ENCODE data around the gene NEGR1. TPM values are rescaled to one million over a fixed set of nuclear protein-coding genes. Genes with fewer than 3 reads are reported as not detected.

Gene NEGR1
- total and polyA plus RNA-seq, 2 experiments from 2014 or later, result 0.57 to 0.94 TPM

- TF ChIP-seq, protein P1, sequence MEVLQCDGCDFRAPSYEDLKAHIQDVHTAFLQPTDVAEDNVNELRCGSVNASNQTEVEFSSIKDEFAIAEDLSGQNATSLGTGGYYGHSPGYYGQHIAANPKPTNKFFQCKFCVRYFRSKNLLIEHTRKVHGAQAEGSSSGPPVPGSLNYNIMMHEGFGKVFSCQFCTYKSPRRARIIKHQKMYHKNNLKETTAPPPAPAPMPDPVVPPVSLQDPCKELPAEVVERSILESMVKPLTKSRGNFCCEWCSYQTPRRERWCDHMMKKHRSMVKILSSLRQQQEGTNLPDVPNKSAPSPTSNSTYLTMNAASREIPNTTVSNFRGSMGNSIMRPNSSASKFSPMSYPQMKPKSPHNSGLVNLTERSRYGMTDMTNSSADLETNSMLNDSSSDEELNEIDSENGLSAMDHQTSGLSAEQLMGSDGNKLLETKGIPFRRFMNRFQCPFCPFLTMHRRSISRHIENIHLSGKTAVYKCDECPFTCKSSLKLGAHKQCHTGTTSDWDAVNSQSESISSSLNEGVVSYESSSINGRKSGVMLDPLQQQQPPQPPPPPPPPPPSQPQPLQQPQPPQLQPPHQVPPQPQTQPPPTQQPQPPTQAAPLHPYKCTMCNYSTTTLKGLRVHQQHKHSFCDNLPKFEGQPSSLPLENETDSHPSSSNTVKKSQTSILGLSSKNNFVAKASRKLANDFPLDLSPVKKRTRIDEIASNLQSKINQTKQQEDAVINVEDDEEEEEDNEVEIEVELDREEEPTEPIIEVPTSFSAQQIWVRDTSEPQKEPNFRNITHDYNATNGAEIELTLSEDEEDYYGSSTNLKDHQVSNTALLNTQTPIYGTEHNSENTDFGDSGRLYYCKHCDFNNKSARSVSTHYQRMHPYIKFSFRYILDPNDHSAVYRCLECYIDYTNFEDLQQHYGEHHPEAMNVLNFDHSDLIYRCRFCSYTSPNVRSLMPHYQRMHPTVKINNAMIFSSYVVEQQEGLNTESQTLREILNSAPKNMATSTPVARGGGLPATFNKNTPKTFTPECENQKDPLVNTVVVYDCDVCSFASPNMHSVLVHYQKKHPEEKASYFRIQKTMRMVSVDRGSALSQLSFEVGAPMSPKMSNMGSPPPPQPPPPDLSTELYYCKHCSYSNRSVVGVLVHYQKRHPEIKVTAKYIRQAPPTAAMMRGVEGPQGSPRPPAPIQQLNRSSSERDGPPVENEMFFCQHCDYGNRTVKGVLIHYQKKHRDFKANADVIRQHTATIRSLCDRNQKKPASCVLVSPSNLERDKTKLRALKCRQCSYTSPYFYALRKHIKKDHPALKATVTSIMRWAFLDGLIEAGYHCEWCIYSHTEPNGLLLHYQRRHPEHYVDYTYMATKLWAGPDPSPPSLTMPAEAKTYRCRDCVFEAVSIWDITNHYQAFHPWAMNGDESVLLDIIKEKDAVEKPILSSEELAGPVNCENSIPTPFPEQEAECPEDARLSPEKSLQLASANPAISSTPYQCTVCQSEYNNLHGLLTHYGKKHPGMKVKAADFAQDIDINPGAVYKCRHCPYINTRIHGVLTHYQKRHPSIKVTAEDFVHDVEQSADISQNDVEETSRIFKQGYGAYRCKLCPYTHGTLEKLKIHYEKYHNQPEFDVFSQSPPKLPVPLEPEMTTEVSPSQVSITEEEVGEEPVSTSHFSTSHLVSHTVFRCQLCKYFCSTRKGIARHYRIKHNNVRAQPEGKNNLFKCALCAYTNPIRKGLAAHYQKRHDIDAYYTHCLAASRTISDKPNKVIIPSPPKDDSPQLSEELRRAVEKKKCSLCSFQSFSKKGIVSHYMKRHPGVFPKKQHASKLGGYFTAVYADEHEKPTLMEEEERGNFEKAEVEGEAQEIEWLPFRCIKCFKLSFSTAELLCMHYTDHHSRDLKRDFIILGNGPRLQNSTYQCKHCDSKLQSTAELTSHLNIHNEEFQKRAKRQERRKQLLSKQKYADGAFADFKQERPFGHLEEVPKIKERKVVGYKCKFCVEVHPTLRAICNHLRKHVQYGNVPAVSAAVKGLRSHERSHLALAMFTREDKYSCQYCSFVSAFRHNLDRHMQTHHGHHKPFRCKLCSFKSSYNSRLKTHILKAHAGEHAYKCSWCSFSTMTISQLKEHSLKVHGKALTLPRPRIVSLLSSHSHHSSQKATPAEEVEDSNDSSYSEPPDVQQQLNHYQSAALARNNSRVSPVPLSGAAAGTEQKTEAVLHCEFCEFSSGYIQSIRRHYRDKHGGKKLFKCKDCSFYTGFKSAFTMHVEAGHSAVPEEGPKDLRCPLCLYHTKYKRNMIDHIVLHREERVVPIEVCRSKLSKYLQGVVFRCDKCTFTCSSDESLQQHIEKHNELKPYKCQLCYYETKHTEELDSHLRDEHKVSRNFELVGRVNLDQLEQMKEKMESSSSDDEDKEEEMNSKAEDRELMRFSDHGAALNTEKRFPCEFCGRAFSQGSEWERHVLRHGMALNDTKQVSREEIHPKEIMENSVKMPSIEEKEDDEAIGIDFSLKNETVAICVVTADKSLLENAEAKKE (CRISPR knock-in tag; IDR thresholded peaks at IDR 0.05), result no peak
- no peak for TF ChIP-seq POLR2AphosphoS5 (IDR thresholded peaks at IDR 0.05; ENCODE audit: low read depth)
- no peak for TF ChIP-seq JUNB (IDR thresholded peaks at IDR 0.05; ENCODE audit: unreplicated experiment)
Measured at GRCh38 chr1:71473331-71473730, 809.0 kb downstream of the NEGR1 start (continued).

- Mint-ChIP-seq H3K4me3 (no peak overlapping the region), H3K4me1 (peaks cover 34% of the 10 kb centered on the region), H3K36me3 (ENCODE audit: low read depth) (no peaks in the 10 kb centered on the region), H3K27ac (no peak overlapping the region), H3K27me3 (ENCODE audit: insufficient read depth, low read depth, poor library complexity) (peaks cover 7% of the 10 kb centered on the region), H3K9me3 (no peaks in the 10 kb centered on the region)
- no peak overlapping the region for H3K4me3 ChIP-seq
- no peaks in the 10 kb centered on the region for H3K9me2 ChIP-seq (ENCODE audit: insufficient read depth)
- H3K79me2 ChIP-seq (replicated peaks; ENCODE audit: insufficient read depth), result no peaks in the 10 kb centered on the region
- no peaks in the 10 kb centered on the region for H3K36me3 ChIP-seq (ENCODE audit: insufficient read depth)
- peaks cover 13% of the 10 kb centered on the region; the same call in 1 of the 2 replicates for H3K27me3 ChIP-seq (ENCODE audit: insufficient read depth)
- no peak overlapping the region for H3K4me2 ChIP-seq
- H4K20me1 ChIP-seq (replicated peaks; ENCODE audit: insufficient read depth), result no peaks in the 10 kb centered on the region; the same call in 1 of the 2 replicates
- no peak overlapping the region for H3K27ac ChIP-seq (ENCODE audit: low read depth)
- H3K4me1 ChIP-seq (ENCODE audit: insufficient read depth), result peaks cover 26% of the 10 kb centered on the region
- DNase-seq (ENCODE audit: low spot score) (no peak), ATAC-seq (no peak)
- no peak overlapping the region for H2AFZ ChIP-seq
- H3F3A ChIP-seq (replicated peaks; ENCODE audit: low read depth), result no peaks in the 10 kb centered on the region
- TF ChIP-seq CREB1 (CRISPR knock-in tag; IDR thresholded peaks at IDR 0.05; ENCODE audit: low read depth), result no peak
- no peak for TF ChIP-seq NANOG (IDR thresholded peaks at IDR 0.05; ENCODE audit: borderline replicate concordance)
- no peak for TF ChIP-seq ZNF331 (CRISPR knock-in tag; IDR thresholded peaks at IDR 0.05; ENCODE audit: low read depth)
- TF ChIP-seq CTCF (conservative IDR thresholded peaks at IDR 0.05; ENCODE audit: low read depth in 2 of 2), result no peak
- no peak for TF ChIP-seq JUNB (IDR thresholded peaks at IDR 0.05; ENCODE audit: unreplicated experiment)
- TF ChIP-seq STAT1 (IDR thresholded peaks at IDR 0.05; ENCODE audit: unreplicated experiment), result no peak
- TF ChIP-seq, protein P2, sequence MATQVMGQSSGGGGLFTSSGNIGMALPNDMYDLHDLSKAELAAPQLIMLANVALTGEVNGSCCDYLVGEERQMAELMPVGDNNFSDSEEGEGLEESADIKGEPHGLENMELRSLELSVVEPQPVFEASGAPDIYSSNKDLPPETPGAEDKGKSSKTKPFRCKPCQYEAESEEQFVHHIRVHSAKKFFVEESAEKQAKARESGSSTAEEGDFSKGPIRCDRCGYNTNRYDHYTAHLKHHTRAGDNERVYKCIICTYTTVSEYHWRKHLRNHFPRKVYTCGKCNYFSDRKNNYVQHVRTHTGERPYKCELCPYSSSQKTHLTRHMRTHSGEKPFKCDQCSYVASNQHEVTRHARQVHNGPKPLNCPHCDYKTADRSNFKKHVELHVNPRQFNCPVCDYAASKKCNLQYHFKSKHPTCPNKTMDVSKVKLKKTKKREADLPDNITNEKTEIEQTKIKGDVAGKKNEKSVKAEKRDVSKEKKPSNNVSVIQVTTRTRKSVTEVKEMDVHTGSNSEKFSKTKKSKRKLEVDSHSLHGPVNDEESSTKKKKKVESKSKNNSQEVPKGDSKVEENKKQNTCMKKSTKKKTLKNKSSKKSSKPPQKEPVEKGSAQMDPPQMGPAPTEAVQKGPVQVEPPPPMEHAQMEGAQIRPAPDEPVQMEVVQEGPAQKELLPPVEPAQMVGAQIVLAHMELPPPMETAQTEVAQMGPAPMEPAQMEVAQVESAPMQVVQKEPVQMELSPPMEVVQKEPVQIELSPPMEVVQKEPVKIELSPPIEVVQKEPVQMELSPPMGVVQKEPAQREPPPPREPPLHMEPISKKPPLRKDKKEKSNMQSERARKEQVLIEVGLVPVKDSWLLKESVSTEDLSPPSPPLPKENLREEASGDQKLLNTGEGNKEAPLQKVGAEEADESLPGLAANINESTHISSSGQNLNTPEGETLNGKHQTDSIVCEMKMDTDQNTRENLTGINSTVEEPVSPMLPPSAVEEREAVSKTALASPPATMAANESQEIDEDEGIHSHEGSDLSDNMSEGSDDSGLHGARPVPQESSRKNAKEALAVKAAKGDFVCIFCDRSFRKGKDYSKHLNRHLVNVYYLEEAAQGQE (IDR thresholded peaks at IDR 0.05; ENCODE audit: unreplicated experiment), result no peak
- TF ChIP-seq, protein P3, sequence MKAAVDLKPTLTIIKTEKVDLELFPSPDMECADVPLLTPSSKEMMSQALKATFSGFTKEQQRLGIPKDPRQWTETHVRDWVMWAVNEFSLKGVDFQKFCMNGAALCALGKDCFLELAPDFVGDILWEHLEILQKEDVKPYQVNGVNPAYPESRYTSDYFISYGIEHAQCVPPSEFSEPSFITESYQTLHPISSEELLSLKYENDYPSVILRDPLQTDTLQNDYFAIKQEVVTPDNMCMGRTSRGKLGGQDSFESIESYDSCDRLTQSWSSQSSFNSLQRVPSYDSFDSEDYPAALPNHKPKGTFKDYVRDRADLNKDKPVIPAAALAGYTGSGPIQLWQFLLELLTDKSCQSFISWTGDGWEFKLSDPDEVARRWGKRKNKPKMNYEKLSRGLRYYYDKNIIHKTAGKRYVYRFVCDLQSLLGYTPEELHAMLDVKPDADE (IDR thresholded peaks at IDR 0.05), result no peak
- TF ChIP-seq EZH2 (IDR thresholded peaks at IDR 0.05; ENCODE audit: low read depth, unreplicated experiment), result no peak
- TF ChIP-seq ZNF114 (CRISPR knock-in tag; IDR thresholded peaks at IDR 0.05), result no peak
- no peak for TF ChIP-seq EZH2phosphoT487 (IDR thresholded peaks at IDR 0.05; ENCODE audit: unreplicated experiment)
- no peak for TF ChIP-seq POLR2AphosphoS5 (IDR thresholded peaks at IDR 0.05; ENCODE audit: low read depth)
Measured at GRCh38 chr1:71465093-71465492, 817.2 kb downstream of the NEGR1 start.

Measured in GM23338 (cell line).